DOHH2 (cell line): ENCODE data around the gene KCNQ1OT1.

Experiments used
- CTCF ChIP-seq: fragments of 200-600 bp; sonication (generic); IDR thresholded peaks from one replicate; pipeline ENCODE4 v1.5.1; 2014; ENCODE audit warnings: antibody characterized with exemption, mild to moderate bottlenecking, low read depth, low read length; ENCODE audit not compliant: poor library complexity, severe bottlenecking
- EZH2phosphoT487 ChIP-seq: fragments of 200-600 bp; sonication (generic); IDR thresholded peaks from 2 replicates; pipeline ENCODE4 v1.6.1; 2017; ENCODE audit warnings: borderline replicate concordance, mild to moderate bottlenecking, antibody characterized with exemption, low read length, moderate library complexity, mixed read lengths

GRCh38 chr11:2564588-2565425, 135.0 kb downstream of the KCNQ1OT1 start:
- TF ChIP-seq CTCF, result no peak
- no peak for TF ChIP-seq EZH2phosphoT487
